Erythroblast (primary cell): ENCODE results near the gene SMPX.

ENCODE experiments used
- GATA1 ChIP-seq: IDR thresholded peaks from 2 replicates; pipeline ENCODE4 v1.6.1; 2011; ENCODE audit warnings: low read depth, mild to moderate bottlenecking, control low read depth, low read length, moderate library complexity
- POLR2A ChIP-seq: IDR thresholded peaks from 2 replicates; pipeline ENCODE4 v1.6.1; 2011; ENCODE audit warnings: mild to moderate bottlenecking, low read length

DNA sequence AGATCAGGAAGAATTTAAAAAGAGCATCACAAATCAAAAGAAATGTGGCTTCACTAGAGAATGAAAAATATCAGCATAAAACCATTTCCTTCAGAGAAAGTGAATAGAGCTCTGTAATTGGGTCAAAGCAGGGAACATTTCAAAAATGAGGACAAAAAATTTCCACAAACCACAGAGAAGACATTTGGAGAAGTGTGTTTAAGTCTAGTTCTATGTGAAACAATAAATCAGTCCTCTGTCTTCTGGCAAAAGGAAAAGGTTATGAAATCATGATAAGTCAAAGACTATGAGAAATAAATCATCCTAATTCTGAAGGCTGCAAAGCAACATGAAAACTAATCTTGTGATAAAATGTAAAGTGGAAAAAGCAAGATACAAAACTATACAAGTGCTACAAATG lies 27.9 kb downstream of the SMPX start:
- TF ChIP-seq POLR2A, result no peak
- no peak for TF ChIP-seq GATA1
